K562 (cell line): Measurements from ENCODE around the gene MKRN3. TPM values are rescaled to one million over a fixed set of nuclear protein-coding genes. Genes with fewer than 3 reads are reported as not detected.
A peak's percentile ranks its signal among the peaks of the same experiment; 100 is the strongest.

Source experiments
- BRCA1 ChIP-seq, 2 experiments: fragments of 450-650 bp in 1 of 2; sonication (generic) in 1 of 2; formaldehyde crosslinking in 1 of 2; IDR thresholded peaks; 2 replicates each; pipeline versions ENCODE4 v1.5.0 to v1.6.1; 2017 to 2020; ENCODE audit warnings: mild to moderate bottlenecking in 1 of 2, missing genetic modification reagents in 1 of 2
- CBFB ChIP-seq: sonication (generic); formaldehyde crosslinking; IDR thresholded peaks from 2 replicates; pipeline ENCODE4 v1.4.0; 2020; ENCODE audit warnings: mild to moderate bottlenecking, missing genetic modification reagents
- CHCHD3 ChIP-seq: fragments of 250-450 bp; sonication (Bioruptor Pico); IDR thresholded peaks from 2 replicates; pipeline ENCODE4 v2.1.2; 2022; ENCODE audit warnings: mild to moderate bottlenecking
- COPS2 ChIP-seq: fragments of 450-650 bp; conservative IDR thresholded peaks from 2 replicates; pipeline ENCODE4 v1.6.1; 2016; ENCODE audit warnings: mild to moderate bottlenecking, moderate library complexity
- CXXC5 ChIP-seq: fragments of 250-450 bp; sonication (Bioruptor Pico); IDR thresholded peaks from 2 replicates; pipeline ENCODE4 v1.8.0; 2022; ENCODE audit warnings: inconsistent platforms, mild to moderate bottlenecking, moderate library complexity
- DDX20 ChIP-seq: fragments of 450-650 bp; IDR thresholded peaks from 2 replicates; pipeline ENCODE4 v1.6.1; 2016; ENCODE audit warnings: missing genetic modification characterization, low read depth, mild to moderate bottlenecking, missing compliant biosample characterization, moderate library complexity
- ELF2 ChIP-seq: fragments of 250-450 bp; sonication (Bioruptor Pico); IDR thresholded peaks from 2 replicates; pipeline ENCODE4 v1.5.0; 2021; ENCODE audit warnings: mild to moderate bottlenecking
- GATAD2B ChIP-seq: fragments of 450-650 bp; IDR thresholded peaks from 2 replicates; pipeline ENCODE4 v1.6.1; 2017; ENCODE audit warnings: mild to moderate bottlenecking, borderline replicate concordance
- HEY1 ChIP-seq: fragments of 250-450 bp; sonication (Bioruptor Pico); IDR thresholded peaks from 2 replicates; pipeline ENCODE4 v1.5.0; 2020; ENCODE audit warnings: mild to moderate bottlenecking, moderate library complexity, borderline replicate concordance
- KHSRP ChIP-seq: fragments of 450-650 bp; IDR thresholded peaks from 2 replicates; pipeline ENCODE4 v1.6.1; 2017
- NBN ChIP-seq: fragments of 450-650 bp; IDR thresholded peaks from 2 replicates; pipeline ENCODE4 v1.6.1; 2016; ENCODE audit warnings: low read depth, mild to moderate bottlenecking
- NONO ChIP-seq, 2 experiments: fragments of 200-400 bp in 1 of 2; fragments of 450-650 bp in 1 of 2; formaldehyde crosslinking in 1 of 2; IDR thresholded peaks; 2 replicates each; pipeline ENCODE4 v1.6.1; 2017; ENCODE audit warnings: low read depth in 2 of 2, mild to moderate bottlenecking in 2 of 2, moderate library complexity in 2 of 2, low read length in 1 of 2
- POLR2G ChIP-seq: fragments of 200-400 bp; formaldehyde crosslinking; IDR thresholded peaks from 2 replicates; pipeline ENCODE4 v1.6.1; 2017; ENCODE audit warnings: low read depth, mild to moderate bottlenecking, antibody characterized with exemption, low read length, moderate library complexity
- PTRF ChIP-seq: fragments of 450-650 bp; IDR thresholded peaks from 2 replicates; pipeline ENCODE4 v1.6.1; 2016; ENCODE audit warnings: mild to moderate bottlenecking, missing genetic modification characterization, missing compliant biosample characterization
- SMARCE1 ChIP-seq: fragments of 450-650 bp; IDR thresholded peaks from 2 replicates; pipeline ENCODE4 v1.7.1; 2016; ENCODE audit warnings: mild to moderate bottlenecking
- SUPT5H ChIP-seq: fragments of 450-650 bp; IDR thresholded peaks from 2 replicates; pipeline ENCODE4 v1.6.1; 2016
- ZNF197 ChIP-seq: fragments of 200-800 bp; sonication (Bioruptor generic); IDR thresholded peaks from 2 replicates; pipeline ENCODE4 v1.6.1; 2016; ENCODE audit warnings: low read depth, missing genetic modification characterization, missing compliant biosample characterization
- ZNF24 ChIP-seq: fragments of 450-650 bp; IDR thresholded peaks from 2 replicates; pipeline ENCODE4 v1.6.1; 2016
- ZNF449 ChIP-seq: fragments of 250-450 bp; sonication (Bioruptor Pico); IDR thresholded peaks from 2 replicates; pipeline ENCODE4 v1.8.0; 2022; ENCODE audit warnings: moderate library complexity, mild to moderate bottlenecking, inconsistent platforms
- ZNF584 ChIP-seq: fragments of 200-800 bp; sonication (Bioruptor generic); IDR thresholded peaks from 2 replicates; pipeline ENCODE4 v1.6.1; 2016; ENCODE audit warnings: low read depth, mild to moderate bottlenecking, missing genetic modification characterization, missing compliant biosample characterization
- ZNF609 ChIP-seq: sonication (generic); formaldehyde crosslinking; IDR thresholded peaks from 2 replicates; pipeline ENCODE4 v1.8.1; 2023; ENCODE audit warnings: missing genetic modification reagents, mild to moderate bottlenecking, borderline replicate concordance
- polyA plus RNA-seq, 8 experiments: library from polyadenylated mRNA; depleted of rRNA in 4 of 8; stranded (reverse) in 5 of 8; unstranded in 3 of 8; fragments of >200 nt; fragmentation: Nextera tagmentation in 2 of 8; fragmentation: Illumina TruSeq in 1 of 8; extraction: Ambion mirVana in 2 of 8; extraction: Trizol in 1 of 8; gene quantifications; 2 replicates each; pipeline versions ENCODE4 v1.2.1 to v1.2.3, GENCODE V29; 2011 to 2014; ENCODE audit warnings: inconsistent platforms in 1 of 8, missing spikeins in 1 of 8
- total RNA-seq, 7 experiments: library from RNA; depleted of rRNA in 6 of 7; stranded (reverse); fragments of >200 nt in 6 of 7; fragmentation: Illumina TruSeq in 2 of 7; extraction: Trizol in 2 of 7; gene quantifications; 2 replicates each; pipeline versions ENCODE4 v1.2.1 to v1.2.3, GENCODE V29; 2011 to 2021; ENCODE audit warnings: low replicate concordance in 1 of 7
- TF ChIP-seq, protein P1 (sequence below): fragments of 450-650 bp; formaldehyde crosslinking; IDR thresholded peaks from 2 replicates; pipeline ENCODE4 v1.4.0; 2020; ENCODE audit warnings: mild to moderate bottlenecking, mixed read lengths

Gene MKRN3
- total and polyA plus RNA-seq, 9 of the 15 experiments (the other 6 are each of a cell fraction or from before 2014, with no cell fraction given): 6.5 to 33.4 (median 25.1) TPM

DNA sequence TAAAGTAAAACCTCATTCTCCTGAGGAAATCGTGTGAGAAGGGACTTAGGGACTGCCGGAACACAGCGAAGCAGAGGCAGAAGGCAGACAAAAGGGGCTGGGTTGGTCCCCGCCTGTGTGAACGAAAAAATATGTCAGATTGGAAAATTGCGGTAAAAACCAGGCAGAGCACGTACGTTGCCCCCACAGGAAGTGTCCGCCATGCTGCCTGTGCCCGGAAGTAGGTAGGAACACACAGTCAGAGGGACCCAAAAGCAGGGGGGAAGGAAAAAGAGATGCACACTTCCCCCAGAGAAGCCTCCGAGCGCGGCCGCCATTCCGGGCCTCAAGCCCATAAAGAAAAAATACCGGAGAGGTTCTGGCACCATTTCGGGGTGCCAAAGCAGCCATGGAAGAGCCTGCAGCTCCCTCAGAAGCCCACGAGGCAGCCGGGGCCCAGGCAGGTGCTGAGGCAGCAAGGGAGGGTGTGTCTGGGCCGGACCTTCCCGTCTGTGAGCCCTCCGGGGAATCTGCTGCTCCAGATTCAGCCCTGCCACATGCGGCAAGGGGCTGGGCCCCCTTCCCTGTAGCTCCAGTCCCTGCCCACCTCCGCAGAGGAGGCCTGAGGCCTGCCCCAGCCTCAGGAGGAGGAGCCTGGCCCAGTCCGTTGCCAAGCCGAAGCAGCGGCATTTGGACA, at the start of gene MKRN3 (continued):
- TF ChIP-seq PTRF (tag) (no peak), COPS2 (no peak), ZNF24 (peak; percentile 84), CBFB (CRISPR knock-in tag) (peak; percentile 58; the same call in 1 of the 2 replicates), ZNF609 (CRISPR knock-in tag) (no peak), ZNF449 (no peak), DDX20 (no peak), ZNF197 (no peak), BRCA1 (IDR thresholded peaks at IDR 0.05) (no peak), BRCA1 (CRISPR knock-in tag; IDR thresholded peaks at IDR 0.05) (no peak), GATAD2B (peak; percentile 76; the same call in 1 of the 2 replicates), CHCHD3 (no peak; the same call in 1 of the 2 replicates), SUPT5H (peak; percentile 94), SMARCE1 (no peak), KHSRP (no peak), CXXC5 (CRISPR knock-in tag) (peak; percentile 91), NONO (IDR thresholded peaks at IDR 0.05; ENCODE audit: low read depth in 2 of 2, low read length in 1 of 2) (no peak; a peak in 1 of 4 replicates), ZNF584 (CRISPR knock-in tag) (peak; percentile 57; the same call in 1 of the 2 replicates), HEY1 (CRISPR knock-in tag) (peak; percentile 73; the same call in 1 of the 2 replicates), POLR2G (peak; percentile 91), ELF2 (CRISPR knock-in tag) (peak; percentile 98), NBN (no peak)
- TF ChIP-seq, protein P1, sequence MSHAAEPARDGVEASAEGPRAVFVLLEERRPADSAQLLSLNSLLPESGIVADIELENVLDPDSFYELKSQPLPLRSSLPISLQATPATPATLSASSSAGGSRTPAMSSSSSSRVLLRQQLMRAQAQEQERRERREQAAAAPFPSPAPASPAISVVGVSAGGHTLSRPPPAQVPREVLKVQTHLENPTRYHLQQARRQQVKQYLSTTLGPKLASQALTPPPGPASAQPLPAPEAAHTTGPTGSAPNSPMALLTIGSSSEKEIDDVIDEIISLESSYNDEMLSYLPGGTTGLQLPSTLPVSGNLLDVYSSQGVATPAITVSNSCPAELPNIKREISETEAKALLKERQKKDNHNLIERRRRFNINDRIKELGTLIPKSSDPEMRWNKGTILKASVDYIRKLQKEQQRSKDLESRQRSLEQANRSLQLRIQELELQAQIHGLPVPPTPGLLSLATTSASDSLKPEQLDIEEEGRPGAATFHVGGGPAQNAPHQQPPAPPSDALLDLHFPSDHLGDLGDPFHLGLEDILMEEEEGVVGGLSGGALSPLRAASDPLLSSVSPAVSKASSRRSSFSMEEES: no peak
